ENCODE results near the gene METTL4. TPM values are rescaled to one million over a fixed set of nuclear protein-coding genes. Genes with fewer than 3 reads are reported as not detected.

Gene METTL4
- total and polyA plus RNA-seq, 9 of the 15 experiments (the other 6 are each of a cell fraction or from before 2014, with no cell fraction given): 7.9 to 32.8 (median 22.1) TPM

DNA sequence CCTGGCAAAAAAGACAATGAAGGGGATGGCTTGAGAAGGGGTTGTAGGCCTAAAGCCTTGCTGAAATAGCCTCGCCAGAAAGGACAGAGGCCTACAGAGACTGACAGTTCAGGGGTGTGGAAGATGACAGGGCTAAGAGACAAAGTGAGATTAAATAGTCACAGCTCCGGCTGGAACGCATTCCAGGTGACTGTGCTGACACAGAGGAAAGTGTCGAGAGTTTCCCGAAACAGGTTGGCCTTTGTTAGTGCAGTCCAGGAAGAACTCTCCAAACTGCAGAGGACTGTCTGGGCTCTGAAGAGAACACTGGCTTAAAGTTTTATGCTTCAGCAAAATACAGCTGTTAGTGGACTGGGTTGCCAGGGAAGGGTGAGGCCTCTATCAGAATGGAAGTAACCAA, 52.8 kb downstream of the METTL4 start:
- no peak overlapping the region for H3K27ac ChIP-seq (ENCODE audit: extremely low read depth, low read depth, low read length)
- no peak overlapping the region for H3K9ac ChIP-seq (ENCODE audit: insufficient read depth in 1 of 2, low read depth in 2 of 2, low read length in 2 of 2)
- H3K36me3 ChIP-seq (ENCODE audit: control insufficient read depth, insufficient read depth, low read length): no peaks in the 10 kb centered on the region
- ChIA-PET CTCF (ENCODE audit: low intra/inter-chr PET ratio) (no interaction called here), POLR2A (interaction anchor here (1.5 kb wide), 1 partner anchor 21 kb away, joined by 4 read pairs; no protein-coding TSS in a partner anchor)
- BruUV-seq (replicated peaks): no TSS peak
- H3K4me2 ChIP-seq (ENCODE audit: insufficient read depth, low read length): no peak overlapping the region; the same call in 1 of the 2 replicates
- ATAC-seq (peak; percentile 34; the same call in 2 of the 3 replicates), FAIRE-seq (peak; percentile 72), DNase-seq (ENCODE audit: extremely low read depth in 1 of 4, low spot score in 3 of 4) (no peak)
- peaks cover 0 to 5% of the 10 kb centered on the region in 2 experiments; a peak in 2 of 5 replicates for H3K4me1 ChIP-seq (replicated peaks in 1 of 2; ENCODE audit: control insufficient read depth in 2 of 2, insufficient read depth in 2 of 2, low read length in 2 of 2)
- WGBS (ENCODE audit: insufficient coverage, low coverage, missing lambda C conversion rate): 51% methylated on average over 5 of the region's 5 CpGs
- intact Hi-C loops (cut with micrococcal nuclease) (no loop called here), in situ Hi-C loops (cut with MboI) (no loop called here)
- TF ChIP-seq, protein P1, sequence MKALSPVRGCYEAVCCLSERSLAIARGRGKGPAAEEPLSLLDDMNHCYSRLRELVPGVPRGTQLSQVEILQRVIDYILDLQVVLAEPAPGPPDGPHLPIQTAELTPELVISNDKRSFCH (CRISPR knock-in tag; IDR thresholded peaks at IDR 0.05): no peak
- TF ChIP-seq, protein P1 (tag; IDR thresholded peaks at IDR 0.05): peak; percentile 80; the same call in 1 of the 2 replicates
- no peak for TF ChIP-seq RBM22 (IDR thresholded peaks at IDR 0.05; ENCODE audit: low read depth, low read length, poor library complexity, severe bottlenecking)
- H3K4me3 ChIP-seq: no peak overlapping the region
- no peaks in the 10 kb centered on the region for H3K9me1 ChIP-seq (ENCODE audit: control insufficient read depth, insufficient read depth, low read length)
- H3K9me3 ChIP-seq (replicated peaks; ENCODE audit: control insufficient read depth, insufficient read depth, low read depth, low read length): no peaks in the 10 kb centered on the region
- H4K20me1 ChIP-seq (replicated peaks; ENCODE audit: control insufficient read depth, insufficient read depth, low read length): no peaks in the 10 kb centered on the region
- peak overlapping the region; percentile 61; the same call in 1 of the 2 replicates for H2AFZ ChIP-seq (ENCODE audit: low read depth, low read length)
- no peaks in the 10 kb centered on the region for H3K79me2 ChIP-seq (ENCODE audit: control insufficient read depth, insufficient read depth, low read length)
- no peaks in the 10 kb centered on the region for H3K27me3 ChIP-seq (ENCODE audit: control insufficient read depth in 2 of 2, insufficient read depth in 2 of 2, low read length in 2 of 2)

DNA sequence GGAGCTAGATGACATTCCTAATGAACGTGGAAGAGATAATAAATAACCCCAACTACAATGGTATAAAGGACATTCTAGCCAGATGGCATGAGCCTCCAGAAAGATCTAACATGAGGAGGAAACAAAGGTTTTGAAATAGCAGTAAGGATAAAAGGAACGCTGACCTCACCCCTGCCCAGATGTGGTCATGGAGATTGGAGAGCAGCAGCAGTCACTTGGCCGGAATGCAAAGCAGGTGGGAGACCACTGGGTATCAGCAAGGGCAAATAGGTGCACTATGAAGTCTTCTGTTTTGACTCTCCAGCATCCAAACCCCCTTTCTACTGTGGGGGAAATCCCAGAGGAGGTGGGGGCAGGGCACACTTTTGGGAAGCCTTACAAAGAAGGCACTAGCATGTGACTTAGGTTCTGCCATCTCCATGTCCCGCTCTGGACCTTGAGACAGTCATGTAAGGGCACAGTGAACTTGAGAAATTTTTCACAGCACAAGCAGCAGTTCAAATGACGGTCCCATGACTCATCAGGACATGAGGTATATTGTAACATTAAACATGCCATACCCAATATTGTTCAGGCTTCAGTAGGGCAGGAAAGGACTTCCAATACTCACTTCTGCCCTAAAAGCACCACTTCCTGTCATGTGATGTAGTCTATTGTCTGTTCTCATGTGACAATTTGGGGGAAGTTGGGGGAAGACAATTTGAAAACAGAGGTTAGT, 55.2 kb downstream of the METTL4 start:
- ChIA-PET CTCF (ENCODE audit: low intra/inter-chr PET ratio) (no interaction called here), POLR2A (no interaction called here)
- Histone ChIP-seq H3K4me1 (replicated peaks in 1 of 2; ENCODE audit: control insufficient read depth in 2 of 2, insufficient read depth in 2 of 2, low read length in 2 of 2) (peaks cover 0 to 5% of the 10 kb centered on the region in 2 experiments; a peak in 2 of 5 replicates), H3K4me2 (ENCODE audit: insufficient read depth, low read length) (no peak overlapping the region), H3K27ac (ENCODE audit: extremely low read depth, low read depth, low read length) (no peak overlapping the region), H4K20me1 (replicated peaks; ENCODE audit: control insufficient read depth, insufficient read depth, low read length) (no peaks in the 10 kb centered on the region), H3K79me2 (ENCODE audit: control insufficient read depth, insufficient read depth, low read length) (no peaks in the 10 kb centered on the region), H2AFZ (ENCODE audit: low read depth, low read length) (peak overlapping the region; percentile 64), H3K9ac (ENCODE audit: insufficient read depth in 1 of 2, low read depth in 2 of 2, low read length in 2 of 2) (no peak overlapping the region), H3K9me3 (replicated peaks; ENCODE audit: control insufficient read depth, insufficient read depth, low read depth, low read length) (no peaks in the 10 kb centered on the region), H3K9me1 (ENCODE audit: control insufficient read depth, insufficient read depth, low read length) (no peaks in the 10 kb centered on the region), H3K4me3 (no peak overlapping the region), H3K36me3 (ENCODE audit: control insufficient read depth, insufficient read depth, low read length) (no peaks in the 10 kb centered on the region), H3K27me3 (ENCODE audit: control insufficient read depth in 2 of 2, insufficient read depth in 2 of 2, low read length in 2 of 2) (no peaks in the 10 kb centered on the region)
- intact Hi-C loops (cut with micrococcal nuclease) (no loop called here), in situ Hi-C loops (cut with MboI) (no loop called here)
- 27% methylated on average over 5 of the region's 5 CpGs for WGBS (ENCODE audit: insufficient coverage, low coverage, missing lambda C conversion rate)
- peak; percentile 37 for ATAC-seq
- no peak for DNase-seq (ENCODE audit: extremely low read depth in 1 of 4, low spot score in 3 of 4)
- no TSS peak for BruUV-seq (replicated peaks)
- no peak for FAIRE-seq
- 0 out of 2 replicates have a peak, but pooled peaks have one; percentile 43 for TF ChIP-seq ZNF584 (CRISPR knock-in tag; IDR thresholded peaks at IDR 0.05; ENCODE audit: low read depth)
- no peak for TF ChIP-seq GABPB2 (CRISPR knock-in tag; conservative IDR thresholded peaks at IDR 0.05)
- TF ChIP-seq, protein P2, sequence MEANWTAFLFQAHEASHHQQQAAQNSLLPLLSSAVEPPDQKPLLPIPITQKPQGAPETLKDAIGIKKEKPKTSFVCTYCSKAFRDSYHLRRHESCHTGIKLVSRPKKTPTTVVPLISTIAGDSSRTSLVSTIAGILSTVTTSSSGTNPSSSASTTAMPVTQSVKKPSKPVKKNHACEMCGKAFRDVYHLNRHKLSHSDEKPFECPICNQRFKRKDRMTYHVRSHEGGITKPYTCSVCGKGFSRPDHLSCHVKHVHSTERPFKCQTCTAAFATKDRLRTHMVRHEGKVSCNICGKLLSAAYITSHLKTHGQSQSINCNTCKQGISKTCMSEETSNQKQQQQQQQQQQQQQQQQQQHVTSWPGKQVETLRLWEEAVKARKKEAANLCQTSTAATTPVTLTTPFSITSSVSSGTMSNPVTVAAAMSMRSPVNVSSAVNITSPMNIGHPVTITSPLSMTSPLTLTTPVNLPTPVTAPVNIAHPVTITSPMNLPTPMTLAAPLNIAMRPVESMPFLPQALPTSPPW (CRISPR knock-in tag; IDR thresholded peaks at IDR 0.05): peak; percentile 18; the same call in 1 of the 2 replicates
- TF ChIP-seq, protein P3, sequence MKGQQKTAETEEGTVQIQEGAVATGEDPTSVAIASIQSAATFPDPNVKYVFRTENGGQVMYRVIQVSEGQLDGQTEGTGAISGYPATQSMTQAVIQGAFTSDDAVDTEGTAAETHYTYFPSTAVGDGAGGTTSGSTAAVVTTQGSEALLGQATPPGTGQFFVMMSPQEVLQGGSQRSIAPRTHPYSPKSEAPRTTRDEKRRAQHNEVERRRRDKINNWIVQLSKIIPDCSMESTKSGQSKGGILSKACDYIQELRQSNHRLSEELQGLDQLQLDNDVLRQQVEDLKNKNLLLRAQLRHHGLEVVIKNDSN (CRISPR knock-in tag; IDR thresholded peaks at IDR 0.05): peak; percentile 15; the same call in 1 of the 2 replicates
- no peak for TF ChIP-seq SRF (CRISPR knock-in tag; IDR thresholded peaks at IDR 0.05)
- TF ChIP-seq, protein P4, sequence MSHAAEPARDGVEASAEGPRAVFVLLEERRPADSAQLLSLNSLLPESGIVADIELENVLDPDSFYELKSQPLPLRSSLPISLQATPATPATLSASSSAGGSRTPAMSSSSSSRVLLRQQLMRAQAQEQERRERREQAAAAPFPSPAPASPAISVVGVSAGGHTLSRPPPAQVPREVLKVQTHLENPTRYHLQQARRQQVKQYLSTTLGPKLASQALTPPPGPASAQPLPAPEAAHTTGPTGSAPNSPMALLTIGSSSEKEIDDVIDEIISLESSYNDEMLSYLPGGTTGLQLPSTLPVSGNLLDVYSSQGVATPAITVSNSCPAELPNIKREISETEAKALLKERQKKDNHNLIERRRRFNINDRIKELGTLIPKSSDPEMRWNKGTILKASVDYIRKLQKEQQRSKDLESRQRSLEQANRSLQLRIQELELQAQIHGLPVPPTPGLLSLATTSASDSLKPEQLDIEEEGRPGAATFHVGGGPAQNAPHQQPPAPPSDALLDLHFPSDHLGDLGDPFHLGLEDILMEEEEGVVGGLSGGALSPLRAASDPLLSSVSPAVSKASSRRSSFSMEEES (CRISPR knock-in tag; IDR thresholded peaks at IDR 0.05): peak; percentile 72

Data from K562 (cell line).